ENCODE data around the gene ASPRV1. TPM values are rescaled to one million over a fixed set of nuclear protein-coding genes. Genes with fewer than 3 reads are reported as not detected.

ASPRV1 gene
- 0.20 and 0.37 TPM in 2 replicates for total RNA-seq

DNA sequence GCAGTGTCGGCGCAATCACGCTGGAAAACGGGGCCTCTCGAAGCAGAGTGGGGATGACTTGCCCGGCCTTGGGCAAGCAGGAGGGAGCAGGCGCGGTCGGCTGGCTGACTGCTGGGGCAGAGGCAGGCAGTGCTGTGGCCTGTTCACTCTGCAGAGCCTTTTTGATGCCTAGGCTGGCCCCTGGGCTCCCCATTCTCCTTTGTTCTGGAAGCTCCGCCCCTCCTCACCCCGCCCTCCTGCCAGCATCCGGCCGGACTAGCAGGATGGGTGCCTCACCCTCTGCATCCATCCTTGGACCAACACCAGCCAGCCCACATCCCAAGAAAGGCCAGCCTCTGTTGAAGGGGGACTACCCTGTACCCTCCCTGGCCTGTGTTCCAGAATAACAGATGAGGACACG, at the start of gene ASPRV1:
Gene ASPRV1 (minus strand): TSS at position 136 of the 400 bp plus-strand sequence. CDS start 195 bp downstream, outside the sequence.

DNA sequence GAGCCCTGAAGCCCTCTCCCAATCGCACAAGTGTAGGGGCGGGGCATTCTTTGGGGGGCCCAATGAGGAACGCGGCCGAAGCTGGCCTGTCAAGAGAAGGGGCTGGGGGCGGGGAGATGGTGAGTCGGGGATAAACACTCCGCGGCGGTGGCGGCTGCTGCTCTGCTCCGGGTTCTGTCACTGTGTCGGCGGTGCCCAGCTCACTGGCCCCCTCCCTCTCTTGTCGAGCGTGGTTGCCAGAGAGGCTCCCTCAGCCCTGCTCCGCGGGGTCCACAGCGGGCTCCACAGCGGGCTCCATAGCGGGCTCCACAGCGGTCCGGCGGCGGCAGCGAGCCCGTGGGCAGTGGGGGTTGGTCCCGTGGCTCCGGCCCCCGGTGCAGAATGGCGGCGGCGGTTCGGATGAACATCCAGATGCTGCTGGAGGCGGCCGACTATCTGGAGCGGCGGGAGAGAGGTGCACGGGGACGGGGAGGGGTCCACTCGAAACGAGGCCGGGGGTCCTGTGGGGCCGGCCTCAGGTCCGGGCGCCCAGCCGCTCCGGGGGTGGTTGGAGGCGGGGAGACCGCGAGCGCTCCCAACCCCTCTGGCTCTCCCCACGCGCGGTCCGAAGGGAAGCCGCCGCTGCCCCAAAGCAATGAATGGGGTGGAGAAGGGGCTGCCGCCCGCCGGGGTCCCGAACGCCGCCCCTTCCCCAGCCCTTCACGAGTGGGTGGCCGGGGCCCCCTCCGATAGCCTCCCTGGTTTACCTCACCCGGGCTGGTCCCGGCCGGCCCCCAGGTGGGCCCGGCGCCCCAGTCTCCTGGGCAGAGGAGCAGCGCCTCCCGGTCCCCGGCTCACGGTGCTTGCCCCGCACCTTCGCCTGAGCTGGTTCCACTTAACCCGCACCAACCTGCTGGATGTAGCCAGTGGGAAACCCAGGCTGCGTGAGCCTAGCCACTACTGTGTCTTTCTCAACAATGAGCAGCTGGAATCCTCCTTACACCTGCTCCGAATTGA, 46.2 kb downstream of the ASPRV1 start, which contains the start of gene MXD1:
Gene MXD1 (plus strand): TSS at position 160 of the 996 bp plus-strand sequence. CDS start 222 bp downstream, at position 382.

Other genes starting within 250 kb of the ASPRV1 start
- 26.2 and 31.2 TPM in 2 replicates for gene ANXA4, start 219.5 kb downstream of the ASPRV1 start, total RNA-seq
- 4.0 and 7.6 TPM in 2 replicates for gene GMCL1, start 132.0 kb downstream of the ASPRV1 start, total RNA-seq
- gene SNRNP27, start 67.7 kb downstream of the ASPRV1 start, total RNA-seq, result 31.1 and 33.1 TPM in 2 replicates
- 3.3 TPM in 2 replicates for gene MXD1, start 46.5 kb downstream of the ASPRV1 start, total RNA-seq
- 43.4 and 46.9 TPM in 2 replicates for gene PCBP1, start 125.8 kb upstream of the ASPRV1 start, total RNA-seq
- gene C2orf42, start 229.4 kb upstream of the ASPRV1 start, total RNA-seq, result 15.1 and 21.7 TPM in 2 replicates